Measurements from ENCODE around the gene PPM1H.
A peak's percentile ranks its signal among the peaks of the same experiment; 100 is the strongest.

DNA sequence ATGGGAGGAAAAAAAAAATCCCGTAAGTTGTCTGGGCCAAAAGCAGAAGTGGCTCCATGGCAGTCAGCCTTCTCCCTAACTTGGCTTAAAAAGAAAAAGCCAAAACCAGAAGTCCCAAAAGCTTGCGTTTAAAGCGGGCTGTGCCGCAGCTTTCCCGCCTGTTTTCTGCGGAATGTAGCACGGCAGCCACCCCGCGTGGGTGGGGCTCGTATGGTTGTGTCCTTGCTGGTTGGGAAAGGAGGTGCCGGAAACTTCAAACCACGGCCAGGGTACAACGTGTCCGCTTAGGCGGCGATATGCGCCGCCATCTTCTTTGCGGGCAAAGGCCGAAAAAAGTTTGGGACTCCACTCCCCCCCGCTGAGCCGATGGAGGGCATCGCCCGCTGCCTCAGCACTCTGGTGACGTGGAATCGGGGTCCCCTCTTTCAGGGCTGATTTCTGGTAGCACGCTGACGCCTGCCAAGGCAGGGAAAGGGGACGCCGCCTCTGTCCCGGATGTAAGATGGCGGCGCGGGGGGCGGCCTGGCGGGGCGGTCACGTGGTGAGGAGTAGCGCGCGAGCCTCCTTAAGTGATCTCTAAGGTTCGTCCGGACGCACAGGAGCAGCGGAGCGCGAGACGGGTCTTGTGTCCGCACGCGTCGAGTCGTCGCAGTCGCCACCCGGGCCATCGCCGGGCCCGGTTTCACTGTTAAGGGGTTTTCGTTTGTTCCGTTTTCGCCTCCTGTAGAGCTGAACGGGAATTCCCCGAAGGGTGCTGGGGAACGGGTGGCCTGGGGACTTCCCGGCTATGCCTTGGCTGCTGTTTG is 332.5 kb downstream of the PPM1H start:
- no peak for TF ChIP-seq CTCF (IDR thresholded peaks at IDR 0.05)
- TF ChIP-seq POLR2A (IDR thresholded peaks at IDR 0.05): peak in 1 of 2 donors; percentile 21
